Ishikawa (cell line): Measurements from ENCODE around the gene SPIRE2.

ENCODE experiments used
- CEBPB ChIP-seq: IDR thresholded peaks from 2 replicates; pipeline ENCODE4 v1.6.1; 2012
- CREB1 ChIP-seq: IDR thresholded peaks from 2 replicates; pipeline ENCODE4 v1.6.1; 2012; ENCODE audit warnings: low read depth
- EGR1 ChIP-seq: IDR thresholded peaks from 2 replicates; pipeline ENCODE4 v1.6.1; 2012
- EP300 ChIP-seq: IDR thresholded peaks from 2 replicates; pipeline ENCODE4 v1.6.1; 2012; ENCODE audit warnings: borderline replicate concordance
- FOXM1 ChIP-seq: IDR thresholded peaks from 2 replicates; pipeline ENCODE4 v1.6.1; 2012; ENCODE audit warnings: low read depth, borderline replicate concordance
- MAX ChIP-seq: IDR thresholded peaks from 2 replicates; pipeline ENCODE4 v1.6.1; 2012
- NFIC ChIP-seq: IDR thresholded peaks from 2 replicates; pipeline ENCODE4 v1.6.1; 2012
- RAD21 ChIP-seq: IDR thresholded peaks from 2 replicates; pipeline ENCODE4 v1.6.1; 2012; ENCODE audit warnings: low read depth
- REST ChIP-seq: IDR thresholded peaks from 2 replicates; pipeline ENCODE4 v1.6.1; 2012; ENCODE audit warnings: low read depth, mild to moderate bottlenecking
- TAF1 ChIP-seq: IDR thresholded peaks from 2 replicates; pipeline ENCODE4 v1.6.1; 2012; ENCODE audit warnings: low read depth, mild to moderate bottlenecking
- TCF12 ChIP-seq: IDR thresholded peaks from 2 replicates; pipeline ENCODE4 v1.6.1; 2012; ENCODE audit warnings: low read depth
- TEAD4 ChIP-seq: IDR thresholded peaks from 2 replicates; pipeline ENCODE4 v1.6.1; 2012
- YY1 ChIP-seq: IDR thresholded peaks from 2 replicates; pipeline ENCODE4 v1.6.1; 2012; ENCODE audit warnings: low read depth
- ZBTB7A ChIP-seq: IDR thresholded peaks from 2 replicates; pipeline ENCODE4 v1.6.1; 2012; ENCODE audit warnings: low read depth
- TF ChIP-seq, protein P1 (sequence below): IDR thresholded peaks from 2 replicates; pipeline ENCODE4 v1.6.1; 2012

Gene SPIRE2

GRCh38 chr16:89904606-89905510 is 76.6 kb downstream of the SPIRE2 start:
- TF ChIP-seq EP300 (no peak), YY1 (no peak), ZBTB7A (no peak), CREB1 (no peak), TCF12 (no peak), CEBPB (no peak), MAX (no peak), FOXM1 (no peak), NFIC (no peak), EGR1 (no peak), RAD21 (no peak), TEAD4 (no peak)
- TF ChIP-seq, protein P1, sequence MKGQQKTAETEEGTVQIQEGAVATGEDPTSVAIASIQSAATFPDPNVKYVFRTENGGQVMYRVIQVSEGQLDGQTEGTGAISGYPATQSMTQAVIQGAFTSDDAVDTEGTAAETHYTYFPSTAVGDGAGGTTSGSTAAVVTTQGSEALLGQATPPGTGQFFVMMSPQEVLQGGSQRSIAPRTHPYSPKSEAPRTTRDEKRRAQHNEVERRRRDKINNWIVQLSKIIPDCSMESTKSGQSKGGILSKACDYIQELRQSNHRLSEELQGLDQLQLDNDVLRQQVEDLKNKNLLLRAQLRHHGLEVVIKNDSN: no peak

GRCh38 chr16:89905511-89906139 is 77.3 kb downstream of the SPIRE2 start:
- TF ChIP-seq TCF12 (no peak), FOXM1 (no peak), TAF1 (no peak), EP300 (no peak), YY1 (no peak), TEAD4 (no peak), MAX (no peak), NFIC (no peak), RAD21 (no peak), ZBTB7A (no peak), REST (no peak), EGR1 (no peak), CEBPB (no peak), CREB1 (no peak)
- TF ChIP-seq, protein P1: no peak

DNA sequence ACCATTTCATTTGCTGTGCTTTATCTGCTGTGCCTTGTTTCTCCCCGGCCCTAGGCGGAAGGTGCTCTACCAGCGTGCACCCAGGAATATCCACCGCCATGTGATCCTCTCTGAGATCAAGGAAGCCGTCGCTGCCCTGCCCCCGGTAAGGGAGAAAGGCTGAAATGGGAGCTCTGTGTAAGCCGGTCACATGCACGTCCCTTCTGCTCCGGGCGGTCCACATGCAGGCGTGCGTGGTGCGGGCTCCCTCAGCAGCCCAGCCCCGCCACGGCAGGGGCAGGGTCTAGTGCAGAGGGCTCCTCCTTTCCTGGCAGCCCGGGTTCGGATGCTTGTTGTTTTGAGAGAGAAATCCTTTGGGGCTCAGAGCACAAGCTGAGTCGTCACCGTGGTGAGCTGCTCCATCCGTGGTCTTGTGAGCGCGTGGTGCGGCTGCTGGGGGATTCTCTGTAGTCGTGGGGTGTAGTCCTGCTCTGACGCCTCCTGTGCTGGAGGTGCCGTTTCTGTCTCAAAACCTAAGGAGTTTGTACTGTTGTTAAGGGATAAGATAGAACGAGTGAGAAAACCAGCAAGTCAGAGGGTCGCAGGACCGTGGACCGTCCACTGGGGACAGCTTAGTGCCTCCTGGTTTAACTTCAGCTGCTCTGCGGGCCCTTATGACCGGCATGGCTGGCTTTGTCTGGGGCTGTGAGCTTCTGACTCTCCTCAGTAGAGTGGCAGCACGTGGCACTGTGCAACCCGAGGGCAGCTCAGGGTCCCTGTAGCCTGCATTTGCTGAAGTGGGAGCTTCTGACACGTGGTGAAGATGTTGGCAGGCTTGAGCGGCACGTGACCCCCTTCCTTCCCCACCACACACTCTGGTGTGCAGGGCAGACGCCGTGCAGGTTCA is 78.1 kb downstream of the SPIRE2 start:
- TF ChIP-seq TCF12: no peak
- no peak for TF ChIP-seq YY1
- TF ChIP-seq TEAD4: no peak
- TF ChIP-seq REST: no peak

GRCh38 chr16:89907055-89907814 is 79.0 kb downstream of the SPIRE2 start:
- TF ChIP-seq, protein P1: no peak
- TF ChIP-seq RAD21: no peak
- TF ChIP-seq REST: no peak
